IMR-90 (cell line): ENCODE data around the gene SDHD. TPM values are rescaled to one million over a fixed set of nuclear protein-coding genes. Genes with fewer than 3 reads are reported as not detected.

Experiments used
- ATAC-seq: fragments of 200-7000 bp; cut with Tn5 transposase; 2 replicates; pipeline ENCODE4 v1.9.1; 2020; ENCODE audit warnings: low read depth, mild to moderate bottlenecking, moderate library complexity
- BruUV-seq: library from RNA; stranded (reverse); fragments of 400-500 nt; replicated peaks from 2 replicates; lab custom pipeline; 2021; lab: Mats Ljungman, UMichigan
- CTCF ChIA-PET: fragments of 300-600 bp; formaldehyde crosslinking; extraction: SDS; loops from one replicate; lab custom pipeline; 2021; ENCODE audit warnings: antibody characterized with exemption; lab: Yijun Ruan, JAX
- POLR2A ChIA-PET: fragments of 300-600 bp; sonication (Branson Sonifier 250); formaldehyde crosslinking; loops from one replicate; lab custom pipeline; 2022; ENCODE audit warnings: antibody characterized with exemption; ENCODE audit not compliant: unreplicated experiment; lab: Charles Lee
- DNase-seq: peaks from one replicate; pipeline ENCODE4 v3.0.0; 2013
- H2AFZ ChIP-seq: replicated peaks from 2 replicates; pipeline ENCODE3; 2013; ENCODE audit warnings: low read length, mild to moderate bottlenecking; ENCODE audit not compliant: poor library complexity
- H2AK5ac ChIP-seq: 2 replicates; pipeline ENCODE4 v1.6.1; 2013; ENCODE audit warnings: low read depth, low read length, inconsistent platforms
- H2AK9ac ChIP-seq: replicated peaks from 2 replicates; pipeline ENCODE3; 2013; ENCODE audit warnings: mild to moderate bottlenecking, low read depth, low read length, moderate library complexity; ENCODE audit not compliant: poor library complexity
- H2BK120ac ChIP-seq: 2 replicates; pipeline ENCODE4 v1.6.1; 2013; ENCODE audit warnings: low read depth, low read length, inconsistent platforms
- H2BK15ac ChIP-seq: 3 replicates; pipeline ENCODE4 v1.6.1; 2013; ENCODE audit warnings: low read depth, low read length, inconsistent platforms
- H2BK20ac ChIP-seq: 2 replicates; pipeline ENCODE4 v1.6.1; 2013; ENCODE audit warnings: low read depth, mild to moderate bottlenecking, inconsistent platforms, low read length, moderate library complexity
- H2BK5ac ChIP-seq: 2 replicates; pipeline ENCODE4 v1.6.1; 2013; ENCODE audit warnings: mild to moderate bottlenecking, low read depth, low read length, inconsistent platforms; ENCODE audit not compliant: poor library complexity, severe bottlenecking
- H3K14ac ChIP-seq: replicated peaks from 2 replicates; pipeline ENCODE4 v1.6.1; 2013; ENCODE audit warnings: low read depth, low read length, inconsistent platforms
- H3K18ac ChIP-seq: 2 replicates; pipeline ENCODE4 v1.6.1; 2013; ENCODE audit warnings: low read depth, low read length, control low read depth
- H3K23ac ChIP-seq: 2 replicates; pipeline ENCODE4 v1.6.1; 2013; ENCODE audit warnings: low read depth, low read length, inconsistent platforms
- H3K27ac ChIP-seq: 2 replicates; pipeline ENCODE4 v1.5.1; 2013; ENCODE audit warnings: mild to moderate bottlenecking, control low read depth, low read length; ENCODE audit not compliant: insufficient read depth
- H3K27me3 ChIP-seq: 2 replicates; pipeline ENCODE4 v1.6.1; 2013; ENCODE audit warnings: low read length; ENCODE audit not compliant: control insufficient read depth, insufficient read depth
- H3K36me3 ChIP-seq: 2 replicates; pipeline ENCODE4 v1.6.1; 2013; ENCODE audit warnings: low read length, mixed read lengths; ENCODE audit not compliant: control insufficient read depth, insufficient read depth
- H3K4ac ChIP-seq: 2 replicates; pipeline ENCODE4 v1.6.1; 2013; ENCODE audit warnings: low read depth, low read length, inconsistent platforms
- H3K4me1 ChIP-seq: 2 replicates; pipeline ENCODE4 v1.6.1; 2013; ENCODE audit warnings: low read length, mixed read lengths; ENCODE audit not compliant: control insufficient read depth, insufficient read depth
- H3K4me2 ChIP-seq: 2 replicates; pipeline ENCODE4 v1.6.1; 2013; ENCODE audit warnings: low read depth, mild to moderate bottlenecking, control low read depth, low read length, moderate library complexity
- H3K4me3 ChIP-seq: 2 replicates; pipeline ENCODE4 v1.5.1; 2013; ENCODE audit warnings: low read depth, mild to moderate bottlenecking, control low read depth, low read length, moderate library complexity; ENCODE audit not compliant: insufficient read depth
- H3K56ac ChIP-seq: 2 replicates; pipeline ENCODE4 v1.6.1; 2013; ENCODE audit warnings: low read length, inconsistent platforms; ENCODE audit not compliant: insufficient read depth; ENCODE audit errors: extremely low read depth
- H3K79me1 ChIP-seq, 2 experiments: 2 replicates each; pipeline ENCODE4 v1.6.1; 2013; ENCODE audit warnings: low read length in 2 of 2, inconsistent platforms in 1 of 2, low read depth in 1 of 2
- H3K9ac ChIP-seq: 2 replicates; pipeline ENCODE4 v1.6.1; 2013; ENCODE audit warnings: low read depth, low read length, control low read depth
- H3K9me1 ChIP-seq: 2 replicates; pipeline ENCODE4 v1.6.1; 2013; ENCODE audit warnings: low read length, inconsistent platforms; ENCODE audit not compliant: insufficient read depth
- H3K9me3 ChIP-seq: 2 replicates; pipeline ENCODE4 v1.6.1; 2013; ENCODE audit warnings: low read length; ENCODE audit not compliant: control insufficient read depth, insufficient read depth
- H4K20me1 ChIP-seq: 2 replicates; pipeline ENCODE4 v1.6.1; 2013; ENCODE audit warnings: low read length, inconsistent platforms; ENCODE audit not compliant: insufficient read depth
- H4K5ac ChIP-seq: 2 replicates; pipeline ENCODE4 v1.6.1; 2013; ENCODE audit warnings: mild to moderate bottlenecking, low read depth, low read length, control low read depth
- H4K8ac ChIP-seq, 2 experiments: 2 replicates each; pipeline ENCODE4 v1.6.1; 2013; ENCODE audit warnings: low read depth in 2 of 2, low read length in 2 of 2, control low read depth in 1 of 2, inconsistent platforms in 1 of 2
- H4K91ac ChIP-seq: 2 replicates; pipeline ENCODE4 v1.6.1; 2013; ENCODE audit warnings: low read depth, low read length, inconsistent platforms; ENCODE audit not compliant: insufficient read depth
- BHLHE40 ChIP-seq: fragments of 150-350 bp; IDR thresholded peaks from 2 replicates; pipeline ENCODE4 v1.6.1; 2016; ENCODE audit warnings: mild to moderate bottlenecking, low read depth, low read length
- CEBPB ChIP-seq: IDR thresholded peaks from 2 replicates; pipeline ENCODE4 v1.6.1; 2012; ENCODE audit warnings: low read depth, low read length, improper control_type of control experiment
- CHD1 ChIP-seq: IDR thresholded peaks from 2 replicates; pipeline ENCODE4 v1.6.1; 2012; ENCODE audit warnings: low read depth, low read length, improper control_type of control experiment
- FOS ChIP-seq: fragments of 150-350 bp; IDR thresholded peaks from 2 replicates; pipeline ENCODE4 v1.6.1; 2016; ENCODE audit warnings: low read depth, low read length
- MAFK ChIP-seq: IDR thresholded peaks from 2 replicates; pipeline ENCODE4 v1.6.1; 2012; ENCODE audit warnings: low read depth, low read length, improper control_type of control experiment
- NFE2L2 ChIP-seq: fragments of 150-350 bp; IDR thresholded peaks from 2 replicates; pipeline ENCODE4 v1.6.1; 2016; ENCODE audit warnings: low read depth, mild to moderate bottlenecking, low read length
- RAD21 ChIP-seq: IDR thresholded peaks from 2 replicates; pipeline ENCODE4 v1.6.1; 2012; ENCODE audit warnings: low read length, improper control_type of control experiment
- RCOR1 ChIP-seq: IDR thresholded peaks from 2 replicates; pipeline ENCODE4 v1.6.1; 2012; ENCODE audit warnings: mild to moderate bottlenecking, low read length, improper control_type of control experiment; ENCODE audit not compliant: insufficient replicate concordance
- RFX5 ChIP-seq: IDR thresholded peaks from 2 replicates; pipeline ENCODE4 v1.8.0; 2012; ENCODE audit warnings: low read depth, mild to moderate bottlenecking, low read length, moderate library complexity
- SMC3 ChIP-seq: fragments of 150-350 bp; IDR thresholded peaks from 2 replicates; pipeline ENCODE4 v1.6.1; 2016; ENCODE audit warnings: low read depth, mild to moderate bottlenecking, antibody characterized with exemption, low read length, moderate library complexity
- WGBS, 2 experiments: methylation state at CpG; one replicate each; pipeline versions ENCODE4 v1.1.5 to v1.1.7; 2013; ENCODE audit warnings: missing lambda C conversion rate in 2 of 2; ENCODE audit not compliant: insufficient read length in 1 of 2; ENCODE audit errors: extremely low coverage in 2 of 2; 5-methylcytosine and 5-hydroxymethylcytosine counted together
- dilution Hi-C: fragments of 300-500 bp; cut with HindIII; formaldehyde crosslinking; loops from one replicate; pipeline ENCODE4 v1.14.3; 2018; ENCODE audit warnings: low sequenced_read_pairs; ENCODE audit not compliant: unreplicated experiment
- in situ Hi-C: fragments of 300-500 bp; cut with MboI; formaldehyde crosslinking; loops from 3 replicates; pipeline ENCODE4 v1.14.3; 2019; ENCODE audit warnings: low sequenced_read_pairs, inconsistent platforms, mixed read lengths
- intact Hi-C: fragments of 100-400 bp; cut with micrococcal nuclease; formaldehyde crosslinking; loops from 2 replicates; pipeline ENCODE4 v1.10.0; 2022
- polyA plus RNA-seq, 3 experiments: library from polyadenylated mRNA; depleted of rRNA; stranded (reverse); fragments of >200 nt; gene quantifications; 2 replicates each; pipeline ENCODE4 v1.2.3, GENCODE V29; 2012; ENCODE audit warnings: low replicate concordance in 1 of 3
- total RNA-seq: library from RNA; depleted of rRNA; stranded (reverse); fragments of >200 nt; gene quantifications from 2 replicates; pipeline ENCODE4 v1.2.3, GENCODE V29; 2012
- TF ChIP-seq, protein P1 (sequence below): fragments of 150-350 bp; IDR thresholded peaks from 2 replicates; pipeline ENCODE4 v1.6.1; 2017; ENCODE audit warnings: mild to moderate bottlenecking, antibody characterized with exemption, low read length, low read depth
- TF ChIP-seq, protein P2 (sequence below): fragments of 150-350 bp; IDR thresholded peaks from 2 replicates; pipeline ENCODE4 v1.6.1; 2016; ENCODE audit warnings: low read depth, mild to moderate bottlenecking, low read length, moderate library complexity, borderline replicate concordance
- TF ChIP-seq, protein P3 (sequence below): conservative IDR thresholded peaks from 2 replicates; pipeline ENCODE4 v1.5.1; 2012; ENCODE audit warnings: mild to moderate bottlenecking, low read depth, low read length, improper control_type of control experiment

SDHD gene
- total and polyA plus RNA-seq, 2 of the 4 experiments (the other 2 are of a cell fraction): 83.2 to 166 TPM

DNA sequence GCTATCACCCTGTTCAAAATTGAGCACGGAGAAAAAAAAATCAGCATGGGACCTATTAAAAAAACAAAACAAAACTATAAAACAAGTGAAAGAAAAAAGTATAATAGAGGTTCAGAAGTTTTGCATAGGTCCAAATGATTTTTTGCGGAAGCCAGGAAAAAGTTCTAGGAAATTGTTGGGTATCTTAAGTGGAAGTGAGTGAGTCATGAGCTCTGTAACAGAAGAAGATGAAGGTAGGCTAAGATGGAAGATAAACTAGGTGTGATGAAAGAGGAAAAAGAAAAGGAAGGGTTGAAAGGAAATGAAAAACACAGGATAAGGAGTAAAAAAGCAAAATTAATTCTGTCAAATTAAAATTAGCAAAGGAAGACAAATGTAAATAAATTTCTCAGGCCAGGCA lies 27.8 kb downstream of the SDHD start:
- Histone ChIP-seq H4K91ac (no peak overlapping the region), H2BK20ac (no peak overlapping the region), H3K18ac (no peak overlapping the region), H3K23ac (no peak overlapping the region), H3K9ac (no peak overlapping the region), H3K9me3 (no peaks in the 10 kb centered on the region), H3K9me1 (no peaks in the 10 kb centered on the region), H4K8ac (no peak overlapping the region), H3K4me2 (no peak overlapping the region), H2AK9ac (no peak overlapping the region), H3K4me1 (peaks cover under 1% of the 10 kb centered on the region; the same call in 1 of the 2 replicates), H3K4ac (no peak overlapping the region), H4K5ac (no peak overlapping the region), H4K20me1 (no peaks in the 10 kb centered on the region), H3K27ac (no peak overlapping the region), H2BK15ac (no peak overlapping the region), H3K79me1 (no peaks in the 10 kb centered on the region), H3K14ac (no peak overlapping the region), H2BK5ac (no peak overlapping the region), H3K36me3 (no peaks in the 10 kb centered on the region), H3K4me3 (no peak overlapping the region), H2AFZ (no peak overlapping the region), H3K56ac (no peak overlapping the region), H2AK5ac (no peak overlapping the region), H2BK120ac (no peak overlapping the region), H3K27me3 (no peaks in the 10 kb centered on the region)
- TF ChIP-seq, protein P1, sequence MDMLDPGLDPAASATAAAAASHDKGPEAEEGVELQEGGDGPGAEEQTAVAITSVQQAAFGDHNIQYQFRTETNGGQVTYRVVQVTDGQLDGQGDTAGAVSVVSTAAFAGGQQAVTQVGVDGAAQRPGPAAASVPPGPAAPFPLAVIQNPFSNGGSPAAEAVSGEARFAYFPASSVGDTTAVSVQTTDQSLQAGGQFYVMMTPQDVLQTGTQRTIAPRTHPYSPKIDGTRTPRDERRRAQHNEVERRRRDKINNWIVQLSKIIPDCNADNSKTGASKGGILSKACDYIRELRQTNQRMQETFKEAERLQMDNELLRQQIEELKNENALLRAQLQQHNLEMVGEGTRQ: no peak
- TF ChIP-seq SMC3 (no peak), RAD21 (no peak), CEBPB (no peak), MAFK (no peak), NFE2L2 (no peak), FOS (no peak), RCOR1 (no peak), CHD1 (no peak), RFX5 (no peak), BHLHE40 (no peak)
- TF ChIP-seq, protein P2, sequence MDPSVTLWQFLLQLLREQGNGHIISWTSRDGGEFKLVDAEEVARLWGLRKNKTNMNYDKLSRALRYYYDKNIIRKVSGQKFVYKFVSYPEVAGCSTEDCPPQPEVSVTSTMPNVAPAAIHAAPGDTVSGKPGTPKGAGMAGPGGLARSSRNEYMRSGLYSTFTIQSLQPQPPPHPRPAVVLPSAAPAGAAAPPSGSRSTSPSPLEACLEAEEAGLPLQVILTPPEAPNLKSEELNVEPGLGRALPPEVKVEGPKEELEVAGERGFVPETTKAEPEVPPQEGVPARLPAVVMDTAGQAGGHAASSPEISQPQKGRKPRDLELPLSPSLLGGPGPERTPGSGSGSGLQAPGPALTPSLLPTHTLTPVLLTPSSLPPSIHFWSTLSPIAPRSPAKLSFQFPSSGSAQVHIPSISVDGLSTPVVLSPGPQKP: no peak
- TF ChIP-seq, protein P3, sequence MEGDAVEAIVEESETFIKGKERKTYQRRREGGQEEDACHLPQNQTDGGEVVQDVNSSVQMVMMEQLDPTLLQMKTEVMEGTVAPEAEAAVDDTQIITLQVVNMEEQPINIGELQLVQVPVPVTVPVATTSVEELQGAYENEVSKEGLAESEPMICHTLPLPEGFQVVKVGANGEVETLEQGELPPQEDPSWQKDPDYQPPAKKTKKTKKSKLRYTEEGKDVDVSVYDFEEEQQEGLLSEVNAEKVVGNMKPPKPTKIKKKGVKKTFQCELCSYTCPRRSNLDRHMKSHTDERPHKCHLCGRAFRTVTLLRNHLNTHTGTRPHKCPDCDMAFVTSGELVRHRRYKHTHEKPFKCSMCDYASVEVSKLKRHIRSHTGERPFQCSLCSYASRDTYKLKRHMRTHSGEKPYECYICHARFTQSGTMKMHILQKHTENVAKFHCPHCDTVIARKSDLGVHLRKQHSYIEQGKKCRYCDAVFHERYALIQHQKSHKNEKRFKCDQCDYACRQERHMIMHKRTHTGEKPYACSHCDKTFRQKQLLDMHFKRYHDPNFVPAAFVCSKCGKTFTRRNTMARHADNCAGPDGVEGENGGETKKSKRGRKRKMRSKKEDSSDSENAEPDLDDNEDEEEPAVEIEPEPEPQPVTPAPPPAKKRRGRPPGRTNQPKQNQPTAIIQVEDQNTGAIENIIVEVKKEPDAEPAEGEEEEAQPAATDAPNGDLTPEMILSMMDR: no peak
- ATAC-seq: no peak
- no TSS peak for BruUV-seq
- WGBS, 2 experiments: 100% methylated on average over 1 of the region's 2 CpGs; no CpG with 5 or more reads in 1 of the 2 experiments
- DNase-seq: no peak
- dilution Hi-C loops (no loop called here), in situ Hi-C loops (loop anchor here (10.0 to 25.0 kb wide), 2 partner anchors 160 to 1173 kb away; no protein-coding TSS in a partner anchor), intact Hi-C loops (loop anchor here (10.0 kb wide), 1 partner anchor 1170 kb away; no protein-coding TSS in a partner anchor)
- CTCF ChIA-PET: interaction anchor here (0.9 to 3.0 kb wide), 12 partner anchors 11 to 168 kb away, joined by 3 to 26 read pairs (median 6); partner anchors contain the start of gene BCO2
- POLR2A ChIA-PET: interaction anchor here (0.7 kb wide), 1 partner anchor 1955 kb away, joined by 3 read pairs; no protein-coding TSS in a partner anchor
